ENCODE data around the gene CLIC3.

CLIC3 gene

DNA sequence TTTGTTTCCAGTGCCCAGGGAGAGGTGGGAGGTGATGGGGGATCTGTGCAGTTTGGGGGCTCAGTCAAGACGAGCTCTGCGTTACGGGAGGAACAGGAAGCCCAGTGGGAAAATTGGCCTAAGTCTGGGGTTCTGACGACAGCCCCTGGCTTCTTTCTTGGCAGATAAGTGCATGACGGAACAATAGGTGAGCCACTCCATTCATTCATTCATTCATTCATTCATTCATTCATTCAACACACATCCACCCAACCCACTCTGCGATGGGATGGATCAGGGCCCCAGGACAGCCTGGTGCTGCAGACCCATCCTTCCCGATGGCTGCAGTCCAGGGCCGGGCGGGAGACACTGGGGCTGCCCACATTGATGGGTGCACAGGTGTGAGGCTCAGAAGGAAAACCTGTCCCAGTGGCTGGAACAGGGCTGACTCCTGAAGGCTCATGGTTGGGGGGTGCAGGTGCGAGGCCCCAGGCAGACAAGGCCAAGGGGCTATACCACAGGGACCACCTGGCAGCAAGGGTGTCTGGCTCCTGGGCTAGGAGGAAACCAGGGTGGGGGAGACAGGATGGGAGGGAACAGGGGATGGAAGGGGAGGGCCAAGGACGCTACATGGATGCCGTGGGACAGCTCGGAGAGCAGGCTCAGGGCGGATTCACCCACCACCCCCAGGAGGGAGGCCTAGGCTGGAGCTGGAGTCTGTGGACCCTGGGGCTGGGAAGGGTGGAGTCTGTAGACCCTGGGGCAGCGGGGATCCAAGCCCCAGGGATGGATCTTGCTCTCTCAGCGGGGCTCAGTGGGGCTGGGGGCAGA is 15.5 kb downstream of the CLIC3 start:
- no peak for DNase-seq (ENCODE audit: low read depth)

DNA sequence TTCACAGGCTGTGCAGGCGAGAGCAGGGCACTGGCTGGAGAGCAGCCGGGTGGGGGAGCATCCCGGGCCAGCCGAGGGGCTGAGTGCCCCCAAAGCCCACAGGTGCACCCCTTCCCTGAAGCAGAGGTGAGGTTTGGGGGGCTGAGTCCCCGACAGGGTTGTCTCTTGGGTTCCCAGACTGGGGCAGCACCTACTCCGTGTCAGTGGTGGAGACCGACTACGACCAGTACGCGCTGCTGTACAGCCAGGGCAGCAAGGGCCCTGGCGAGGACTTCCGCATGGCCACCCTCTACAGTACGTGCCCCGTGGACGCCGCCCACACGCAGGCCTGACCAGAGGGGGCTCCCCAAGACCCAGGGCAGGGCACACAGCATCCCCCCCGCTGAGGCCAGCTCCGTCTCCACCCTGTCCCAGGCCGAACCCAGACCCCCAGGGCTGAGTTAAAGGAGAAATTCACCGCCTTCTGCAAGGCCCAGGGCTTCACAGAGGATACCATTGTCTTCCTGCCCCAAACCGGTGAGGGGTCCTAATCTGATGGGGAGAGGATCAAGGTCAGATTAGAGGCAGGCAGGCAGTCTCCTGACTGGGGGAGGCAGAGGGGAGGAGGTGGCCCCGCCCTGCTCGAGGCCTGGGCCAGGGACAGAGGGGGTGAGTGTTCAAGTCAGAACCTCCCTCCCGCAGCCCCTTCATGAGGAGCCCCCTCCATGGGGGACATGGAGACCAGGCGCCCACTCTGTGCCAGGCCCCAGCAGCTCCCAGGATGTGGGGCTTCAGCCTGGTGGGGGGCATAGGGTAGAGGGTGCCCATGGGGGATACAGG is 16.4 kb downstream of the CLIC3 start:
- no peak for DNase-seq (ENCODE audit: low read depth)

DNA sequence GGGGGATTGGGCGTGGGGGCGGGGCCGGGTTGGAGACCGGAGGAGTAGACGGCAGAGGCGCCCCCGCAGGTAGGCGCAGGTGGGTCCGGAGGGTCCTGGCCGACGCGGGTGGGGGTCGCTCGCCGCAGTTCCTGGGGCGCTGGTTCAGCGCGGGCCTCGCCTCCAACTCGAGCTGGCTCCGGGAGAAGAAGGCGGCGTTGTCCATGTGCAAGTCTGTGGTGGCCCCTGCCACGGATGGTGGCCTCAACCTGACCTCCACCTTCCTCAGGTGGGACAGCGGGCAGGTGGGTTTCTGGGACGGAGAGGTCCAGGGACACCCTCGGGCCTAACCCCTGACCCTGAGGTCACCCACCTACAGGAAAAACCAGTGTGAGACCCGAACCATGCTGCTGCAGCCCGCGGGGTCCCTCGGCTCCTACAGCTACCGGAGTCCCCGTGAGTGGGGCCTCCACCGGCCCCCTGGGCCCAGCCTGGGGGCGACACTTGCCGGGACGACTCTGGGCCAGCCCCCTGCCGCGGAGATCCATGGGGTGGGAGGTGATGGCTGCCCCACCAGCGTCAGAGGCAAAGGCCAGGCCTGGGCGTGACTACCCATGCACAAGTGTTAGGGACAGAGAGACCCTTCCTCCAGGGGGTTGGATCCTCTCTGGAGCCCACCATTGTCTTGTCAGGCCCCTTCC is 17.4 kb downstream of the CLIC3 start:
- DNase-seq (ENCODE audit: low read depth) = no peak

DNA sequence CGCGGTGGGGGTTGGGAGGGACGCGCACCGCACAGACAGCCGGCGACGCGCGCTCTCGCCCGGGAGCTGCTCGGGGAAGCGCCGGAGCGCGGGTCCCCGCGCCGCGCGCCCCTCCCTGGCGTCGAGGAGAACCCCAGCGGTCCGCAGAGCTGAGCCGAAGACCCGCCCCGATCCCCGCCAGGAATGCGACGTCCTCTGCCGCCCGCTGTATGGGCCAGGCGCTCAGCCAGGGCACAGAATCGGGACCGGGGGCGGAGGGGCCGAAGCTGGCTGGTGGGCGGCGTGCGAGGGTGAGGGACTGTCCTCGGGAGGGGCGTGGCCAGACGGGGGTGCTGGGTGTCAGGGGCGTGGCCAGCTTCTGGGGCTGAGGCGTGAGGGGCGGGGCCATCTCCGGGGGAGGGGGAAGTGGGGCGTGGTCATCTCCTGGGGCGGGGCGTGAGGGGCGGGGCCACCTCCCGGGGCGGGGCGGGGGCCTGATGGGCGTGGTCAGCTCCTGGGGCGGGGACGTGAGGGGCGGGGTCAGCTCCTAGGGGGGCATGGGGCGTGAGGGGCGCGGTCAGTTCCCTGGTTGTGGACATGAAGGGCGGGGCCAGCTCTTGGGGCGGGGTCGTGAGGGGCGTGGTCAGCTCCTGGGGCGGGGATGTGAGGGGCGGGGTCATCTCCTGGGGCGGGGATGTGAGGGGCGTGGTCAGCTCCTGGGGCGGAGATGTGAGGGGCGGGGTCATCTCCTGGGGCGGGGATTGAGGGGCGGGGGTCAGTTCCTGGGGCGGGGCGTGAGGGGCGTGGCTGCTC is 18.1 kb downstream of the CLIC3 start:
- no peak for DNase-seq (ENCODE audit: low read depth)

DNA sequence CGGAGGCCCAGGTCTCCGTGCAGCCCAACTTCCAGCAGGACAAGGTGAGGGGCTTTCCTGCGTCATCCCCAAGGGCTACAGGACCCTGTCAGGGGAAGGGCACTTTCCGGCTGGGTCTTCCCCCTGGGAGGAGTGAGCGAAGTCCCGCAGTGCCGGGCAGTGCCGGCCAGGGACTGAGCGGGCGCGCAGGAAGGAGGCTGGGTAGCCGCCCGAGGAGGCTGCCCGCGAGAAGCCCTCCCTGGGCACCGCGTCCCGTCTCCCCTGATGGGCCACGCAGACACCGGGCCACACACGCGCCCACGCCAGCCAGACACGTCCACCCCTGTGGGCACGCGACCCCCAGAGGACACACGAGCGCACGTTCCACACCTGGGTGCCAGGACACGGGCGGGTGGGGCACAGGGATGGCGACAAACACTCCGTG is 18.7 kb downstream of the CLIC3 start:
- no peak for DNase-seq (ENCODE audit: low read depth)

DNA sequence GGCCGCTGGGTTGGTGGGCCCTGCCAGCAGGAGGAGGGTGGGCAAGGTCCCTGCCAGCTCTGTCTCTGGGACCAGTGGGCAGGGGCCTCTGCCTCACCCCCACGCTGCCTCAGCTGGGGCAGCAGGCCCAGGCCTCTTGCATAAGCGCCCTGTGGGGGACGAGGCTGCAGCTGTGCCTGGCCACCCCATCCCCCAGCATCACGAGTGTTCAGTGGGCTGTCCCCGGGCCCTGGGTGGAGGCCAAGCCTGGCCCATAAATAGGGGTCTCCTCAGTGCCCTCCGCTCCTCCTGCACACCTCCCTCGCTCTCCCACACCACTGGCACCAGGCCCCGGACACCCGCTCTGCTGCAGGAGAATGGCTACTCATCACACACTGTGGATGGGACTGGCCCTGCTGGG is 19.1 kb downstream of the CLIC3 start, which contains the start of gene PTGDS:
TSS of gene PTGDS (plus strand) at position 282 of the 400 bp plus-strand sequence. CDS start at position 357, 75 bp downstream.
- DNase-seq (ENCODE audit: low read depth) = no peak

DNA sequence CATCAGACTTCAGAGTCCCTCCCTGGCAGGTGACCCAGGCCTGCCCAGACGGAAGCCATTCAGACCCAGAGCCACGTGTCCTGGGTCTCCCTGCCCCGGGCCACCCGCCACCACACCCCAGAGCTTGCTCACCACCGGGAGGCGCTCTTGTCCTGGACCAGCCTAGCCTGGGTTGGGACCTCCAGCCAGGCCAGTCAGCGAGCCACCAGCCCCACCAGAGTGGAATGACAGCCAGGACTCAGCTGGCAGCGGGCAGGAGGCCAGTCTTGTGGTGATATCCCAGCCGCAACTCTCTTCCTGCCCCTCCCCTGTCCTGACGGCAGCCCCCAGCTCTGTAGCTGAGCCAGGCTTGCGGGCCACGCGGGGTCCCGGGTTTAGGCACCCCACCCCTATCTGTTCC is 20.7 kb downstream of the CLIC3 start:
- no peak for DNase-seq (ENCODE audit: low read depth)

DNA sequence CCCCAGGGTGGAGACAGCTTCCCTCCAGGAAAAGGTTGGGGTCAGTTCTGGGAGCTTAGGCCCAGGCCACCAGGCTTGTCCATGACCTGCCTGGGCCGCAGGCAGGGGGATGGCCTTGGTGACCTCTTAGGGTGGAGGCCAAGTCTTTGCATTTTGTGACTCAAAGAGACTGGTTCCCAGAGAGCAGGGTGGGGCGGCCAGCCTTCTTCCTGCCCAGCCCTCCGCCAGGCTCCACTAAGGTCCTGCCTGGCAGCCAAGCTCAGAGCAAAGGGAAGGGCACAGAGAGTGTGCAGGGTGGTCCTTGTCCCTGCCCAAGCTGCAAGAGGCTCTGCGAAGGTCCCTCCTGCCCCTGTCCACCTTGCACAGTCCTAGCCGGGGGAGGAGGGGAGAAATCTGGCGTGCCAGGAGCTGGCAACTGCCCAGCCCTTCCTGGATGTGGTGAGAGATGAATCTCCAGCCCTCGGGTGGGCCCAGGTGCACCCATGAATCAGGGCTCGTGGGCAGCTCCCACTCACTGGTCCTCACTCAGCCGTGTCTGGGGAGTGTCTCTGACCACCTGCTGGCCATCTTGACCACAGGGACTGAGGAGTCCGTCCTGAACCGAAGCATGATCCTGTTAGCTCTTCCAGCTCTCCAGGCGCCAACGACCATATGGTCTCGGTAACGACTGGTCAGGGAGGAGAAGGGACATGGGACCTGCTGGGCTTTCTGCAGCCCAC is 21.4 kb downstream of the CLIC3 start:
- DNase-seq (ENCODE audit: low read depth) = no peak

DNA sequence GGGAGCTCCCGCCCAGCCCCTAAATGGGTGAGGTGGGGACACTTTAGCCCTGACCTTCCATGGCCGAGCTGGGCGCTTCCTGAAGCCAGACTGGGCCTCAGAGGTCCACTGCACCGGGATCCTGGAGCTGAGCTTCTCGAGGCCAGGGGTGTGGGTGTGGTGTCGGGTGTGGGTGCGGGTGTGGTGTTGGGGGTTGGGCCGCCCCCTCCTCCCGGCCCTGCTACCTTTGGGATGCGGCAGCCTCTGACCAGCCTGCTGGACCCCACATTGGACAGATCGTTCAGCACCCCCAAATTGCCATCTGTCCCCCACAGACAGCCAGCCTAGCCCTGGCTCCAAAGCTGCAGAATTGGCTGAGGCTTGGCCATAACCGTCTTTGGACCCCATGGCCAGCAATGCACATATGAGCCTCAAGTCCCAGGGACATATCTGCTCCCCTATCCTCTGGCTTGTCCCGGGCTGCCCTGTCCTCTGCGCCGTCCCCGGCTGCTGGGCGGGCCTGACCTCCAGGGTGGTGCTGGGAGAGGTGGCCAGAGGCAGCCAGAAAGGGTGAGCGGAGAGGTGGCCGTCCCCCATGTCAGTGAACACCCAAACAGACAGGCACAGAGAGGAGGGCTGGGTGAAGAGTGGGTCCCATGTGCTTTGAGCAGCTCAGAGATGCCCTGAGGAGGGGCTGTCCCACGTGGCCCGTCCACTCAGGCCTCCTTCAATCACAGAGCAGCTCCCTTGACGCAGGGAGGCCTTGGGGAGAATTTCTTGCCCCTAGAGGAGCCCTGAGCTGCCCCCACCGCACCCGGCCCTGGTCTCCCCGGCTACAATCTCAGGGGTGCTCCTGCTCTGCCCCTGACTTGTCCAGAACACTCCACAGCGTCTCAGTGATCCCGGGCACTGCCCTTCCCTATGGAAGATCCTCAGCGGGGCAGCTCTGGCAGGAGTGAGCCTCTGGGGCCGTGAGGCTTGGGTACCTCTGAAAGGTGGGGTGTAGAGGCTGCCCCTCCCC is 22.4 kb downstream of the CLIC3 start:
- DNase-seq (ENCODE audit: low read depth) = no peak

DNA sequence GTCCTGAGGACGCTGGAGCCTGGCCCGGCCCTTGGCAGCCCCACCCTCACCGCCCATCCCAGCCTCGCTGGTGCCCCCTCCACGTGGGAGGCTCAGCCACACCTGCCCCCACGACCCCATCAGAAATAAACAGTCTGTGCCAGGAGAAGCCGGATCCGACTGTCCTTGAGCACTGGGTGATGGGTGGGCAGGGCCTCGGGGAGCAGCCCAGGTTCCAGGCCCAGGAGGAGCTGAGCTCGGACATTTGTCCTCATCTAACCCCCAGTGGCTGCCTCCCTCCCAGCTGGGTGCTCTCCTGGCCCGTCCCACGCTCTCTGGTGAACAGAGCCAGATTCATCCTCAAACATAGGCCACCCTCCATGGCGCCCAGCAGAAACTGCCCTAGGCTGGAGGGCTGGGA is 23.6 kb downstream of the CLIC3 start:
- no peak for DNase-seq (ENCODE audit: low read depth)

DNA sequence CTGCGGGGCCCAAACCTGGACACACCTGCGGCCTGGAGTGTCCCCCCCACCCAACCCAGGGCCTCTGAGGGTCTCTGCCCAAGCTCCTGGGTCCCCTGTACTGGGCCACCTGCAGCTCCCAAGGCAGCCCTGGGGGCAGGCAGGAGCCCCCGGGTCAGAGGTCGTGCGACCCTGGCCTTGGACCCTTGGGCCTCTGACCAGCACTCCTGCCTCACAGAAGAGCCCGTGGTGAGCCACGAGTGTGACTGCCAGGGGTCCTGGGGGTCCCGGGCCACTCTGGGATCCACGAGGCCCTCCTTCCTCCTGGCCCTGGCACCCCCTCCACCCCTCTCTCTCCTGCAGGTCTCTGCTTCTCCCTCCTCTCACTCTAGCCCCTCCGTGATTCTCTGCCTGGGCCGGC is 24.0 kb downstream of the CLIC3 start:
- no peak for DNase-seq (ENCODE audit: low read depth)

DNA sequence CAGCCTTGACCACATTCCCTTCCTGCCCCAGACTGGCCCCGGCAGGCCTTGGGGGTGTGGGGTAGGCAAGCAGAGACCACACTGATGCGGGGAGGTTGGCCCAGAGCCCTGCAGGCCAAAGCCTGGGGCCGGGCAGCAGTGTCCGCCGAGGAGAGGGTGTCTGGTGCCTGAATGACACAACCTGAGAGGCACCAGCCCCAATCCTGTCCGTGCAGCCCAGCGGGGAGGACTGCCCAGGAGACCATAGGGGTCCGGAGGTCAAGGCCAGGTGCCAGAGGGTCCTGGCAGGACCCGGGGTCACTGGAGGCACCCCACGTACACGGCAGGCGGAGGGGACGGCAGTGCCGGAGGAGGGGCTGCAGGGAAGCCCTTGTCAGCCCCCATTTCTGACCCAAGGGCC is 24.6 kb downstream of the CLIC3 start:
- DNase-seq (ENCODE audit: low read depth) = no peak

DNA sequence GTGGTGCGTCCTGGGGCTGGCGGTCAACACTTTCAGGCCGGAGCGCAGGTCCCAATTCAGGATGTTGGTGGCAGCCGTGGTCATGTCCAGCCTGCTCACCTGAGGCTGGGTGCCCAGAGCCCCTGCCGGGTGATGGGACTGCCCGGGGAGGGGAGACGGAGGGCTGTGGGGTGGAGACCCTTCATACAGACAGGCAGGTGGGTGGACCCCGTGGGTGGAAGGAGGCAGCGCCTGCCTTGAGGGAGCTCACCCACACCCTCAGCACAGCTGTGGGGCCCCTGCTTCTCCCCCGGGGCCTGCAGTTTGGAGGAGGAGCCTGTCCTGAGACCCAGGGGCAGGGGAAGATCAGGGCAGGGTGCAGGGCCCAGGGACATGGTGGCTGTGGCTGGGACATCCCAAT is 26.0 kb downstream of the CLIC3 start:
- no peak for DNase-seq (ENCODE audit: low read depth)

DNA sequence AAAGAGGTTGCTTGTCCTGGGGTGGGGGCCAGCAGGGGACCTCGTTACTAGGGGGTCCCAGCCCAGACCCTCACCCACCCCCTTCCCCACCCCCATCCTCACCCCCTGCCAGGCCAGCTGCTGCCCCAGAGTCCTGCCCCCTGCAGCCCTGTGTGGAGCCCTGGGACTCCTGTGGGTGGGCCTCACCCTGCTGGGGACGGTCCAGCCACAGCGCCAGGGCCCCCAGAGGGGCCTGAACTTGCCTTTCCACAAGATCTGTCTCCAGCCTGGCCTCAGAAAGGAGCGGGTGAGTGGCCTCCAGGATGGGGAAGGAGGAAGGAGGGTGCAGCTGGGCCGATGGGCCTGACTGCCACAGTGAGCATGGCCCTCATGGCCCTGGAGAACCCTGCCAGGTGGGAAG is 26.6 kb downstream of the CLIC3 start:
- no peak for DNase-seq (ENCODE audit: low read depth)

DNA sequence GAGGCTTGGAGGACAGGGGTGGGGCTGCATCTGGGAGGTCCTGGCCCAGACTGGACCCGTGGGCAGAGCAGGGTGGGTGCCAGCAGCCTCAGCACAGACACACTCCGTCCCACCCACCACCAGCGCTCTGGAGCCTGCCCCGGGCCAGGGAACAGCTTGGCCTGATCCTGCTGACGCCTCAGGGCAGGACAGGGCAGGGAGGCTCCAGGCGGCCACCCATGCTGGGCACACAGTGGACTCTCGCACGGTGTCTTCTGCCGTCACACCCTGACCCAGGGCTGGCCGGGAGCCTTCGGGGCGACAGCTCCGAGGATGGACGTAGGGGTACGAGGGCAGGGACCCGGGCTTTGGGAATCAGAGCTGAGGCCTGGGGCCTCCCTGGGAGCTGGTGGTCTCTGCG is 27.2 kb downstream of the CLIC3 start:
- no peak for DNase-seq (ENCODE audit: low read depth)

DNA sequence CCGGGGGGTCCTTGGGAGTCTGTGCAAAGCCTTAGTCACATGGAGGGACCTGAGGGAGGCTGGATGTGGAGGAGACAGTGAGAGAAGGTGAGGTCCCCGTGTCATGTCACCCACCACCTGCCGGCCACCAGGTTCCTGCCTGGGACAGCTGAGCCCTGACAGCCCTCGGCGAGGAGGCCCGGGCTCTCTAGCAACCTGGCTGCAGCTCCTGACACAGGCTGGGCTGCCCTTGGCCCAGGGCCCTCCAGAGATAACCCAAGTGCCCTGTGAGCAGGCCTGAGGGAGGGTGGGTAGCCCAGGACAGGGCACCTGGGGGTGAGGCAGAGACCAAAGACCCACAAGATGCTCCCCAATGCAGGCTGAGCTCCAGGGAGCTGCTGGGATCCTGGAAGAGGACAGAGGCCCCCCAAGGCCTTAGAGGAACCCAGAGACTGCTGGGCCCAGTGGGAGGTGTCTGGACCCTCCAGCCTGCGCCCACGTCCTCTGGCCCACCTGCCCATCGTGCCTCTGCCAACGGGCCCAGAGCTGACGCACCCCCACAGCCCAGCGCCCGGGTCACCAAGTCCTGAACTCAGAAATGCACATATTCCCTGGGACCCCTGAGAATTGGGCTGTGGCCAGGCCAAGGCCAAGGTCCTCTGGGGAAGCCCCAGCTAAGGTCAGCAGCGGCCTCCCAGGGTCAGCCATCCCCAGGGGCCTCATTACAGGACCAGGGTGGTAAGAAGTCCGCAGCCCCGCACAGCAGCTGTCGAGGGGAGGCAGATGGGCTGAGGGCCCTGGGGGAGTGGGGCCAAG is 27.8 kb downstream of the CLIC3 start:
- DNase-seq (ENCODE audit: low read depth) = no peak

DNA sequence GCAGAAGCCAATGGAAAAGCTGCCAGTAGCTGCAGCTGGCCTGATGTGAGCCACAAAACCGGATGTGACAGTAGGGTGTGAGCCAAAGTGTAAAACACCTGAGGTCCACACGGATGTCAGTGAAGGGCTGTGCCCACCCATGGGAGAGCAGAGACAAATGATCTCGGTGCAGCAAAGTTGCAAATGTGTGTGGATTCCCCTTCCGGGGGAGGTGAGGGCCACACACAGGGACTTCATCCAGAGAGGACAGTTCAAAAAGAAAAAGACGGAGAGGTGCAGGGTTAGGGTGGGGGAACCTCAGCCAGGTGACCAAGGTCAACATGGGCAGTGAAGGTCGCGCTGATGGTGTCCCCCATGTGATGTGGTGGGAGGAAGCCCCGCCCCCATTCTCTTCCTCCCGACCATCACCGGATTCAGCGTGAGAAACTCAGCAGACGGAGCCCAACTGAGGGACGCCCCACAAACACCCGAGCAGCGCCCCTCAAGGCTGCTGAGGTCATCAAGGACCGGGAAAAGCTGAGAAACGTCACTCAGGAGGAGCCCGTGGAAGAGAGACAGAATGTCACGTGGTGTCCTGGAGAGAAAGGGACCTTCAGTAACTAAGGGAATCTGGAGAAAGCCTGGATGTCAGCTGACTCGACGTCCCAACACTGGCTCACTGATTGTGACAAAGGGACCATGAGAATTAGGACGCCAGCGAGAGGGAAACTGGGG is 30.4 kb downstream of the CLIC3 start:
- no peak for DNase-seq (ENCODE audit: low read depth)

DNA sequence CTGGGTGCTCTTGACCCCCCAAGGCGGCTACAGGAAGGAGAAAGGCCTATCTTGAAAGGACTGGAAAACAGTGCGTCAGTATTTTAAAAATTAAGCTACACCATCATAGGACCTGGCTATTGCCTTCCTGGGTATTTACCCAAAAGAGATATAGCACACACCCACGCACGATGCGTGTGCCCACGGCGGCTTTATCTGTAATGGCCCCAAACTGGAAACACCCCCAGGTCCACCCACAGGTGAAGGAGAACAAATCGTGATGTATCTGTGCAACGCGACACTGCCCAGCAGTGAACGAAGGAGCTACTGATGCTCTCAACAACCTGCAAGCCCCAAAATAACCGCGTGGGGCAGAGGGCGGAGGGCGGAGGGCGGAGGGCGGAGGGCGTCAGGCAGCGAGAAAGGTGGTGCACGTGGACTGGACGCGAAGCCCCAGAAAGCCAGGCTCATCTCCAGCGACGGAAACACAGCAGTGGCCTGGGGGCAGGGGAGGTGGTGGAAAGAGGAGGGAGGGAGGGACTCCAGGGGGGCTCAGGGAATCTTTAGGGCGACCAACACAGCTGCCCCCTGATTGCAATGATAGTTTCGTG is 31.4 kb downstream of the CLIC3 start:
- DNase-seq (ENCODE audit: low read depth) = no peak
